AG09319 (cell line): ENCODE measurements around the gene PROK1.

Experiments
- DNase-seq: peaks from one replicate; pipeline ENCODE4 v3.0.0-alpha.2; 2010; ENCODE audit warnings: low read depth; ENCODE audit errors: extremely low read depth
- CTCF ChIP-seq: IDR thresholded peaks from 2 replicates; pipeline ENCODE4 v1.5.1; 2011; ENCODE audit warnings: low read depth, mild to moderate bottlenecking, inconsistent platforms, low read length, moderate library complexity

The PROK1 gene

DNA sequence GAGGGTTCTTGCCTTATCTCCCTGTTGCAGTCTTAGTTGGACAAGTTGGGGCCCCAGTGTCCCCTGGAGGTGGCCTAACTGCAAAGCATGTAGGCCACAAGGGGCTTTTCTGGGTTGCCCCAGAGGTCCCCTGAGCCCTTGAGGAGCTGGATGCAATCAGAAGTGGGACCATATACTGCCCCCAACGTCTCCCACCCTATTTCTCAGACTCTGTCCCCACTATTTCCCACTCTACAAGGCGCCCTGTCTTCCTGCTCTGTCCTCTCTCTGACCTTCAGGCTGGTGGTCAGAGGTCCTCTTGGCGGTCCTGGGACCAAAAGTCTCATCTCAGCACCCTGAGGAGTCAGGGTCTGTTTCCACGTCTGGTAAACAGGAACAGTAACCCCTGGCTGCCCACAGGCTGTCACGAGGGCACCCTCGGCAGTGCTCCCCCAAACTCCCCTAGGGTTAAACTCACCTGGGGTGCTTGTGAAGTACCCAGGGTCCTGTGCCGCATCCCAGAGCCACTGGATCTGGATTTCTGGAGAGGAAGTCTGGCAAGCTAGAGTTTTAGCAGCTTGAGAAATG is 14.9 kb downstream of the PROK1 start:
- no peak for DNase-seq
- TF ChIP-seq CTCF = no peak

GRCh38 chr1:110466646-110467280 is 15.8 kb downstream of the PROK1 start:
- no peak for DNase-seq
- TF ChIP-seq CTCF = no peak

GRCh38 chr1:110471131-110471530 is 20.2 kb downstream of the PROK1 start:
- DNase-seq = no peak

DNA sequence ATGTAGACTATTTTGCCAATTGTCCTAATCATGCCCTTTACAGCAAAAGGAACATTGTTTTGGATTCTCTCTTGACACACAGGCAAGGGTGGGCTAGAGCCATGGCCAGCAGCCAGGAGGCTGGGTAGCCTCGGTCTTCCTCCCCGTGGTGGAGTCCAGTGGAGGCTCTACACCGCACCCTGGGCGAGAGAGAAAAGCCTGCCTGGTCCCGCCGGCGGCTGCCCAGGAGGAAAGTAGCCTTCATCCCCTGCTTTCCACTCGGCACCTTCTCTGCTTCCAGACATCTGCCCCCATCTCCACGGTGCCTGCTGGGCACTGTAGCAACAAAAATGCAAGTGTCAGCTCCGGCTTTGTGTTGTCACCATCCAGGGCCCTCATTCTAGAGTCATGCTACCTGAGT is 21.6 kb downstream of the PROK1 start:
- no peak for DNase-seq
- TF ChIP-seq CTCF = no peak

More at GRCh38 chr1:110471131-110471530, 20.2 kb downstream of the PROK1 start:
- TF ChIP-seq CTCF = no peak

- no peak for DNase-seq
- TF ChIP-seq CTCF = no peak
These were observed 23.5 kb downstream of the PROK1 start for GRCh38 chr1:110474444-110474843.

DNA sequence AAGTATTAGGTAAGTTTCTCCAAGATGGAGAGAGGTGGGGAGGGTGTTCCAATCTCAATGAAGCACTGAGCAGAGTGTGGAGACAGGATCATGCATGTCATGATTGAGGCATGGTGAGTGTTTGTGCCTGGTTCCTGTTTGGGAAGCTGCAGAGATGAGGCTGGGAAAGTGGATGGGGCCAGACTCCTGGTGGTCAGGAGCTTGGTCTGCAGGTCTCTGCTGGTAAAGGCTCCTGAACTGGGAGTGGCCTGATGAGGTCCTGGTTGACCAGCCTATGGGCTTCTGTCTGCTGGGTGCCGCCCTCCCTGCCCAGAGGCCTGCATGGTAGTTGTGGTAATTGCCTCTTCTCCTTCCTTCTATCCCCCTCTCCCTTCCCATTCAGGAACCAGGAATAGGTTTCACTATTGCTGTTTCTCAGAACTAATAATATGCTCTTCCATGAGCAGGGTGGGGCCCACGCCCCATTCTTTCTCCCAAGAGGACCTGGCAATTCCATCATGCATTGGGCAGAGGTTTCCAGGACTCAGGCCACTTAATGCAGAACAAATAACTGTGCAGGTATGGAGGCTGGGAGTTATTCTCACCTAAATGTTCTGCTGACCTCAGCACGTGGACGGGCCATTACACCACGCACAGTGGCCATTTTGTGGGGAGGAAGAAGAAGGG is 24.5 kb downstream of the PROK1 start:
- no peak for TF ChIP-seq CTCF
- no peak for DNase-seq

- no peak for DNase-seq
- no peak for TF ChIP-seq CTCF
These were observed 25.2 kb downstream of the PROK1 start for GRCh38 chr1:110476028-110476765.
